Activated B cell treated with CpG ODN at 0.5 μM for 24 hours (primary cell): ENCODE data around the gene TMC4. TPM values are rescaled to one million over a fixed set of nuclear protein-coding genes. Genes with fewer than 3 reads are reported as not detected.

Experiments used
- ATAC-seq: fragments of 200-7000 bp; cut with Tn5 transposase; one replicate; pipeline ENCODE4 v1.10.0; 2021; ENCODE audit warnings: low read depth, mild to moderate bottlenecking, moderate library complexity
- CTCF ChIA-PET: fragments of 350-600 bp; sonication (Branson Sonifier 250); formaldehyde crosslinking; loops from one replicate; lab custom pipeline; 2021; ENCODE audit warnings: antibody characterized with exemption; lab: Charles Lee
- POLR2A ChIA-PET: fragments of 350-600 bp; sonication (Branson Sonifier 250); formaldehyde crosslinking; loops from one replicate; lab custom pipeline; 2021; ENCODE audit warnings: antibody characterized with exemption; lab: Charles Lee
- DNase-seq: peaks from one replicate; pipeline ENCODE4 v3.0.0; 2022
- H3K27ac Mint-ChIP-seq: one replicate; pipeline ENCODE4 v1.8.0; 2020; ENCODE audit warnings: mixed read lengths
- H3K27me3 Mint-ChIP-seq: one replicate; pipeline ENCODE4 v1.8.0; 2021; ENCODE audit warnings: mixed read lengths
- H3K36me3 Mint-ChIP-seq: one replicate; pipeline ENCODE4 v1.8.0; 2021; ENCODE audit warnings: low read depth, mixed read lengths
- H3K4me1 Mint-ChIP-seq: one replicate; pipeline ENCODE4 v1.8.0; 2021; ENCODE audit warnings: mixed read lengths
- H3K4me3 Mint-ChIP-seq: one replicate; pipeline ENCODE4 v1.8.0; 2020; ENCODE audit warnings: mild to moderate bottlenecking, mixed read lengths
- H3K9me3 Mint-ChIP-seq: one replicate; pipeline ENCODE4 v1.8.0; 2020; ENCODE audit warnings: mixed read lengths
- CTCF ChIP-seq: fragments of 200-600 bp; IDR thresholded peaks from one replicate; pipeline ENCODE4 v1.8.0; 2022; ENCODE audit warnings: antibody characterized with exemption, mild to moderate bottlenecking
- intact Hi-C: fragments of 100-400 bp; cut with micrococcal nuclease; formaldehyde crosslinking; loops from one replicate; pipeline ENCODE4 v1.15.1; 2024
- total RNA-seq: library from RNA; stranded (reverse); gene quantifications from 2 replicates; pipeline ENCODE4 v1.2.3, GENCODE V29; 2022

Gene TMC4
- total RNA-seq, 1 donor from 2014 or later: not detected

GRCh38 chr19:54151362-54152035 is 21.5 kb downstream of the TMC4 start:
- Mint-ChIP-seq H3K9me3 (no peaks in the 10 kb centered on the region), H3K4me3 (no peak overlapping the region), H3K4me1 (no peaks in the 10 kb centered on the region), H3K27me3 (no peaks in the 10 kb centered on the region), H3K36me3 (peaks cover 86% of the 10 kb centered on the region), H3K27ac (no peak overlapping the region)
- DNase-seq (no peak), ATAC-seq (no peak)
- ChIA-PET CTCF (no interaction called here), POLR2A (interaction anchor here (0.7 to 2.6 kb wide), 2 partner anchors 14 to 34 kb away, joined by 3 to 17 read pairs; partner anchors contain the start of gene CNOT3)
- no peak for TF ChIP-seq CTCF
- intact Hi-C loops: no loop called here

GRCh38 chr19:54149021-54149812 is 23.7 kb downstream of the TMC4 start:
- ChIA-PET POLR2A (interaction anchor here (1.3 to 2.6 kb wide), 2 partner anchors 12 to 40 kb away, joined by 3 to 17 read pairs; partner anchors contain the start of genes CNOT3 and MBOAT7), CTCF (no interaction called here)
- H3K36me3 Mint-ChIP-seq: peaks cover 90% of the 10 kb centered on the region
- TF ChIP-seq CTCF: no peak
- no peak overlapping the region for H3K4me3 Mint-ChIP-seq
- H3K9me3 Mint-ChIP-seq: no peaks in the 10 kb centered on the region
- H3K27me3 Mint-ChIP-seq: no peaks in the 10 kb centered on the region
- ATAC-seq (no peak), DNase-seq (no peak)
- H3K27ac Mint-ChIP-seq: no peak overlapping the region
- intact Hi-C loops: no loop called here
- peaks cover 1% of the 10 kb centered on the region for H3K4me1 Mint-ChIP-seq

GRCh38 chr19:54148158-54148557 is 24.8 kb downstream of the TMC4 start:
- H3K4me3 Mint-ChIP-seq: no peak overlapping the region
- no peaks in the 10 kb centered on the region for H3K9me3 Mint-ChIP-seq
- ChIA-PET CTCF (no interaction called here), POLR2A (interaction anchor here (0.7 kb wide), 1 partner anchor 11 kb away, joined by 3 read pairs; no protein-coding TSS in a partner anchor)
- H3K36me3 Mint-ChIP-seq: peaks cover 90% of the 10 kb centered on the region
- H3K4me1 Mint-ChIP-seq: peaks cover 1% of the 10 kb centered on the region
- ATAC-seq: no peak
- intact Hi-C loops: no loop called here
- H3K27ac Mint-ChIP-seq: no peak overlapping the region
- no peak for DNase-seq
- H3K27me3 Mint-ChIP-seq: no peaks in the 10 kb centered on the region
- TF ChIP-seq CTCF: no peak

- peaks cover 92% of the 10 kb centered on the region for H3K36me3 Mint-ChIP-seq
- no peaks in the 10 kb centered on the region for H3K27me3 Mint-ChIP-seq
- ATAC-seq: no peak
- no peak overlapping the region for H3K4me3 Mint-ChIP-seq
- ChIA-PET CTCF (no interaction called here), POLR2A (interaction anchor here (0.7 kb wide), 1 partner anchor 11 kb away, joined by 3 read pairs; no protein-coding TSS in a partner anchor)
- no peak overlapping the region for H3K27ac Mint-ChIP-seq
- no peak for DNase-seq
- no peak for TF ChIP-seq CTCF
- H3K4me1 Mint-ChIP-seq: peaks cover 1% of the 10 kb centered on the region
- no peaks in the 10 kb centered on the region for H3K9me3 Mint-ChIP-seq
- intact Hi-C loops: no loop called here
These were observed 25.3 kb downstream of the TMC4 start for GRCh38 chr19:54147676-54148075.

- no peak overlapping the region for H3K27ac Mint-ChIP-seq
- intact Hi-C loops: no loop called here
- H3K4me1 Mint-ChIP-seq: peaks cover 12% of the 10 kb centered on the region
These were observed 27.3 kb downstream of the TMC4 start for GRCh38 chr19:54145541-54146158.

More at GRCh38 chr19:54145541-54146158, 27.3 kb downstream of the TMC4 start:
- DNase-seq: no peak
- CTCF ChIA-PET: no interaction called here
- Mint-ChIP-seq H3K36me3 (peaks cover 81% of the 10 kb centered on the region), H3K4me3 (no peak overlapping the region), H3K27me3 (no peaks in the 10 kb centered on the region), H3K9me3 (no peaks in the 10 kb centered on the region)
- POLR2A ChIA-PET: no interaction called here
- ATAC-seq: no peak
- no peak for TF ChIP-seq CTCF
